DMS53 treated with DMSO at 0.1 percent for 48 hours (cell line): ENCODE data around the gene MAPK8IP3.
"Not testable (repeated sequence)": the region's sequence is repeated elsewhere in the genome, so short reads cannot be mapped to it uniquely, and the experiment has no call there.

Source experiments
- DNase-seq: peaks from one replicate; lab custom pipeline; 2025; ENCODE audit not compliant: unreplicated experiment; lab: John Stamatoyannopoulos, UW

MAPK8IP3 gene

DNA sequence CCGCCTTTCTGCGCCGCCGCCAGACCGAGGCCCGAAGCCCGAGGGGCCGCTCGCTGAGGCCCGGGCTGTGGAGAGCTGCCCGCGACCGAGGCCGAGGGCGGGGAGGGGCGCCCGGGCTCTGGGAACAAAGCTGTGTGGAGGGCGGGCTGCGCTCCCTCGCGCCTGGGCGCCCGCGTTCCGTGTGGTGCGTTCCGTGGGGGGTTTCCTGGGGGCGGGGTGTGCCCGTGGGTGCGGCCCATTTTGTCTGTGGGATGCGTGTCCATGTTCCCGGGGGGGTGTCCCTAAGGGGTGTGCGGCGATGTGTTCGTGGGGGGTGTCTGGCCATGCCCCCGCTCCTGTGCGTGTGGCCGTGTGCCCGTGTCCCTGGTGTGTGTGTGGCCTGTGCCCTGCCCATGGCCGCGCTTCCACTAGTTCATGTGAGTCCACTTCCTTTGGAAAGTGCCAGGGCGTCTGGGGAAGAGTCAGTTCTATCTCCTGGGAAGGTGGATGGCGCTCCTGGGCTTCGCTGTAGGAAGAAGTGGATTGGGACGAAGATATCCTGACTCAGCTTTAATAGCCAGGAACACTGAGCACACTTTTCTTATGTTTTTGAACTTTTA is 27.4 kb upstream of the MAPK8IP3 start:
- no peak for DNase-seq

DNA sequence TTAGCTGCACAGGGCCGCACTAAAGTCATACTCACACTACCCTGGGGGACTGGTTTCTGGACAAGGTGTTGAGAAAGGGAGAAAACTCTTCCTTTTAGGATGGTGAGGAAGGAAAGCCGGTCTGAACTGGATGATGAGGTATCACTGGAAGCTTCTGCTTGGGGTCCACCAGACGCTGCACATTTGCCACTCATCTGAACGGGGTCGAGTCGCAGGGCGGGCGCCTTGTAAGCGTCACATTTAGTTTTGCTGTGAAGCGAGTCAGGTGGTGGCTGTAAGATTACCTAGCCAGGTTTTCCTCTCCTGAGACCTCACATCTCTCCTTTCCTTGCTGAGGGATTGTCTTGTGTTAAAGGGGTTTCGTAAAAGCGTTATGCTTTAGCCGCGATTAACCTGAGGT is 25.6 kb upstream of the MAPK8IP3 start:
- DNase-seq = no peak

DNA sequence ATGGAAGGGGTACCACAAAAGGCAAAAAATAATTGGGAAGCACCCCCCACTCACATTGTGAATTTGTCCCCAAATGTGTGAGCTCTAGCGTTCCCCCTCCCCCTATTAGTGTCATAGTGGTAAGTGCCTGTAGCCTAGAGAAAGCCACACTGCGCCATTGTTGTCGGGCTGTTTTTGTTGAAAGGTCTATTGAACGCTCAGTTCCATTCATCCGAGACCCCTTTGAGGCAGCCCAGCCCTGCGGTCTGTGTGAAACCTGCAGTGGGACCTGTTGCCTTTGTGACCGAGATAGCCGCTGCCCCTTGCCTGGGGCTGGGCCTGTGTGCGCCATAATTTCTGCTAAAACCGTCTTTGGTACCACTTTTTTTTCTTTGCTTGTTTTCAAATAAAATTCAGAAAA is 25.0 kb upstream of the MAPK8IP3 start:
- no peak for DNase-seq

DNA sequence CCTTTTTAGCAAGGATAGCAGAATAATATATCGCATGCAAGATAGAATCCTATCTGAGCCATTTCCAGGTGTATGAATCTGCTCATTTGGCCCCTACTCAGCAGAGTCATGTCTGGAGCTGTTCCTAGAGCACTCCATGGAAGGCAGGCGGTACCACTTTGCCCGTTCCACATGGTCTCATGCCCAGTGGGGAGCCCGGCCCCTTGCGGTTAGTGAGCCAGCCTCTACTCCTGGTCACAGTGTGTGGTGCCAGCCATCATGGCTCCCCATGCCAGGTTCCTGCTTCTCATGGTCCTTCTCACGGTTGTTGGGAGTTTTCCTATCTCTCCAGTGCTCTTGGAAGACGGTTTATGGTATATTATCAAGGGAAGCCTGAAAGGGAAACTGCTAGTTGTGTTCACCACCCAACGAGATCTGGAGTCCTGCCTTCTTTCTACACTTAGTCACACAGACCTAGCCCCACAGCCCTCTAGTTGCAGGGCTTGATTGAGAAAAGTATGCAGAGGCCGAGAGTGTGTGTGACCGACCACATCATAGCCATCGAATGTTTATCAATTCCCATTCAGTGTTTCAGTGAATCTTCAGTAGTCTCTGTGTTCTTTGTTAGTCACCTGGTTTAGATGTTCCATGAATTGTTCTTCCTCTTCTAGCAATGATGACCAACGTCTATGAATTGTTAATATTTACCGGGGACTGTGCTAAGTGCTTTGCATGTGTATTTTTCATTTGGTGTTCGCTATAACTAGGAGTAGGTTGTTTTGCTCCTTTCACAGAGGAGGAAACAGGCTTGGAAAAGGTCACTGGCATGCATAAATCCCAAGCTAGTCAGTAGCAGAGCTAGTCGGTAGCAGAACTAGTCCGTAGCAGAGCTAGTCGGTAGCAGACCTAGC is 18.3 kb upstream of the MAPK8IP3 start:
- DNase-seq = no peak

DNA sequence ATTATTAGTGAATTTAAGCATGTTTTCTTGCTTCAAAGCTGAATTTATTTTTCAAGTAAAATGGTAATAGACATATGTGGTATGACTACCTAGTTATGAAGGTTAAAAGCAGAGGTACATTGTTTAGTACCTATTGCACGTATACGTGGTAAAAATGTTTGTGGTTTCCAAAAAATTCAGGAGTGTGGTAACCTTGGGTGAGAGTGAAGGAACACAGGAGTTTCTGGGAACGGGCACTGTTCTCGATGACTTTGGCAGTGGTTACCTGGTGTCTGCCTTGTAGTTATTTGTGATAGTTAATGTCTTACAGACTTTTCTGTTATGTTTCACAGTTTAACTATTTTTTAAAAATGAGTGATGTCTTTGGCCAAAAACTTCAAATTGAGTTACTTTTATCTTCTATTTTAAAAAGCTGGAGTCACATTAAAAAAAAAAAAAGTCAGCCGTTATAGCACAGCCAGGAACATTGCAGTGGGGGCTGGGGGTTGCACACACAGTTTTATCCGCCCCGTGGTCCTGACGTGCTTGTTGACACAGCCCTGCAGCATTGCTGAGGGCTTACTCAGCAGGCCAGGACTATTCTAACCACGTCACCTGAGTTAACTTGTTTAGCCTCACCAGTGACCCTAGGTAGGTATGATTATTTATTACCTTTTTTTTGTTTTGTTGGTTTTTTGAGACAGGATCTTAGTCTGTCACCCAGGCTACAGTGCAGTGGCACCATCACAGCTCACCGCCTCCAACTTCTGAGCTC is 17.0 kb upstream of the MAPK8IP3 start:
- DNase-seq = no peak

DNA sequence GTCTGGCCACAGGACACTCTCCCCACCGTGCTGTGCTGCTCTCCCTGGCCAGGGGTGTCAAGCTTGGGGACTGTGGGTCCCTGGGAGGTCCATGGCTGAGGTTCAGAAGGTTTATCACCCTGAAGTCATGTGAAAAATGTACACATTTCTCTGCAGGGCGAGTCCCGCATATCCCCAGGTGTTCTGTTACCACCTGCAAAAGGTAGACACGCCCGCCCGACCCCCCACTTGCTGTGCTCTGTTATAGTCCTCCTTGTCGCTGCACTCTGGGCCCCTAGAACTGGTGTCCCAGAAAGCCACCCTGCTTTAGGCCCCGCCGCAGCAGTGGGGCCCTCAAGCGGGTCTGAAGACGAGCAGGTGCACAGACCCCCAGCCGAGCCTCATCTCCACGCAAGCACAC is 16.1 kb upstream of the MAPK8IP3 start:
- DNase-seq = no peak

DNA sequence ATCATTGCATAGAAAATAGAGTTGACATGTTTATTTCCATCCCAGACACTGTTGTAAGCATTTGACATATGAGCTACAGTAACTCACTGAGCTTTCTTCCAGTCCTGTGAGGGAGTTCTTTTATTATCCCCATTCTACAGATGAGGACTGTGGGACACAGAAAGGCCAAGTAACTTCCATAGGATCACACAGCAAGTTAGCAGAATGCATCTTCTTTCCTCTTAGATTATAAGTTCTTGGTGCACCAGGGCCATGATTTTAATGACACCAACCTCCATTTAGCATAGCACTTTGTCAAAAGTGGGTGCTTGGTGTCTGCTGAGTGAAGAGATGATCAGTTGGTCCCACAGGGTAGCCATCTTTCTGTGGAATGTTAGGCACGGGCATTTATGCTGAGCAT is 15.2 kb upstream of the MAPK8IP3 start:
- no peak for DNase-seq

DNA sequence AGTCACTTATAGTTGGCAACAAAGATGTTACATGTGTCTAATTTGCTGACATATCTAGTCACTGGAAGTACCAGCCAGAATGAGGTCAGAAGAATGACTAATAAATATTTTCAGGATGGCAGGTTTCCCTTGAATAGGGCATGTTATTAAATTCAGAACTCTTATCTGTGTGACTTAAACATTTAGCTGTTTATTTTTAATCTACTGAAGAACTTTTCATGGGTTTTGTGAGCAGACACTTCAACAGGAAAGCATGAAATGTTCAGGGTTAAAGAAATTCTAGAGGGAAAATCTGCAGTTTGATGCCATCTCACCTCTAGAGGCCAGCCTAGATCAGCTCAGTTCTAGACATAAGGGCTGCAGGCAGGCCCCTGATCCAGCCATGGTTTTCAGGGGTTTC is 14.7 kb upstream of the MAPK8IP3 start:
- no peak for DNase-seq

DNA sequence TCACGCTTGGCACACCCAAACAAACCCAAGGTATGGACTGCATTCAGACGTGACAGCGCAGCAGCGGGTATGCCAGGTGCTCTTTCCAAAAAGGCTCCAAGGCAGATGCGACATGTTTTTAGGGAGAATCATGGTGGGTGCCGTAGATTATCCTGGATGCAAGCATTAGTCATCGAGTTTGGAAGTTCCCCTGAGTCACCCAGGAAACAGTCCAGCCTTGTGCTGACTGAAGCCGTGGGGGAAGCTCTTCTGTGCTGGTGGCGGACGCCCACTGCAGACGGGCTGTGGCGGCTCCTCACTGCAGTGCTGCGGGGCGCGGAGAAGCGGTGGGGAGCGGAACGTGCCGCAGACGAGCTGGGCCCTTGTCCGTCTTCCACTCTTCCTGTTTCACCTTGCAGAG is 14.0 kb upstream of the MAPK8IP3 start:
- no peak for DNase-seq

DNA sequence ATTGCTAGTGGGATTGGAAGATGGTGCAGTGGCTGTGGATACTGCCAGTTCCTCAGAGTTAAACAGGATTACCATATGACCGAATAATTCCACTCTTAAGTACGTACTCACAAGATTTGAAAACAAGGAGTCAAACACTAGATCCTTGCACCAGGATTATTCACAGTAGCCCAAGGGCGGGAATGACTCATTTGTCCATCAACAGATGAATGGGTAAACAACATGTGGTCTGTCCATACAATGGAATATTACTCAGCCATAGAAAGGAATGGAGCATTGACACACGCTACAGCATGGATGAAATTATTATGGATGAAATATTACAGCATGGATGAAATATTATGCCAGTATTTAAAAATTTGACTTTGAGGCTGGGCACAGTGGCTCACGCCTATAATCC is 9.1 kb upstream of the MAPK8IP3 start:
- no peak for DNase-seq

DNA sequence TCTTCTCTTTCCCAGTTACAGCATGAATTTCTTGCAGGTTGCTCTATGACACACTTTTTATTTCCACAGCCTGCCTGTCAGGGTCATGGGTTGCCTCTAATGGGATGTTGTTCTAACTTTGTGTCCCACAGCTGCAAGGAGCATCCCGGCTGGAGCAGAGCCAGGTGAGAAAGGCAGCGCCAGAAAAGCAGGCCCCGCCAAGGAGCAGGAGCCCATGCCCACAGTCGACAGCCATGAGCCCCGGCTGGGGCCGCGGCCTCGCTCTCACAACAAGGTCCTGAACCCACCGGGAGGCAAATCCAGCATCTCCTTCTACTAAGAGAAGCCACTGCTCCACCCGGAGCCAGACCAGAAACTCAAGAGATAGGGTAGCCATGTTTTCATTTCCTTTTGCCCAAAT is 7.3 kb upstream of the MAPK8IP3 start:
- DNase-seq = no peak

DNA sequence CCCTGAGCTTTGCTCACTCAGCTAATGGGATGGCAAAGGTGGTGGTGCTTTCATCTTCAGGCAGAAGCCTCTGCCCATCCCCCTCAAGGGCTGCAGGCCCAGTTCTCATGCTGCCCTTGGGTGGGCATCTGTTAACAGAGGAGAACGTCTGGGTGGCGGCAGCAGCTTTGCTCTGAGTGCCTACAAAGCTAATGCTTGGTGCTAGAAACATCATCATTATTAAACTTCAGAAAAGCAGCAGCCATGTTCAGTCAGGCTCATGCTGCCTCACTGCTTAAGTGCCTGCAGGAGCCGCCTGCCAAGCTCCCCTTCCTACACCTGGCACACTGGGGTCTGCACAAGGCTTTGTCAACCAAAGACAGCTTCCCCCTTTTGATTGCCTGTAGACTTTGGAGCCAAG is 5.7 kb upstream of the MAPK8IP3 start:
- DNase-seq = no peak

DNA sequence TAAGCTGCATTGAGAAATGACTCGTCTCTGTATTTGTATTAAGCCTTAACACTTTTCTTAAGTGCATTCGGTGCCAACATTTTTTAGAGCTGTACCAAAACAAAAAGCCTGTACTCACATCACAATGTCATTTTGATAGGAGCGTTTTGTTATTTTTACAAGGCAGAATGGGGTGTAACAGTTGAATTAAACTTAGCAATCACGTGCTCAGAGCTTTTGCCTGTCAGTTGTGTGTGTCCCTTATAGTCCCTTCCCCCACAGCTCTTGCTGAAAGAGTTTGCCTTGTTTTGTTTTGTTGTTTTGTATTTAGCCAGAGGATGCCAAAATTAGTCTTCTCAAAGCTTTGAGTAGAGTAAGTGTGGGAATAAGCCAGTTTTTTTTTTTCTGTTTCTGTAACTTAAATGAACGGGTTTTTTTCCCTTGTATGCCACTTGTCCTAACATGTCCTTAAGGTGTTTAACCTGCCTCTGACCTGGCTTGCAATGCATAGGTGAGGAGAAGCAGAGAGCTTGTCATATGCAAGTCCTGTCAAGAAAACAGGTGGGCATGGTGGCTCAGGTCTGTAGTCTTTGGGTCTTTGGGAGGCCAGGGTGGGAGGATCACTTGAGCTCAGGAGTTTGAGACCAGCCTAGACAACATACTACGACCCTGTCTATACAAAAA is 4.6 kb upstream of the MAPK8IP3 start:
- no peak for DNase-seq

DNA sequence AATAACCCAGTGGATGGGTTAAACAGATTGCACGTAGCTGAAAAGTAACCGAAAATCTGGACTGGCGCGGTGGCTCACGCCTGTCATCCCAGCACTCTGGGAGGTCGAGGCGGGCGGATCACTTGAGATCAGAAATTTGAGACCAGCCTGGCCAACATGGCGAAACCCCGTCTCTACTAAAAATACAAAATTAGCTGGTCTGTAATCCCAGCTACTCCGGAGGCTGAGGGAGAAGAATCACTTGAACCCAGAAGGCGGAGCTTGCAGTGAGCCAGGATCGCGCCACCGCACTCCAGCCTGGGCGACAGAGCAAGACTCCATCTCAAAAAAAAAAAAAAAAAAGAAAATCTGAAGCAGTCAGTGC is 689 bp upstream of the MAPK8IP3 start:
- not testable (repeated sequence) for DNase-seq

DNA sequence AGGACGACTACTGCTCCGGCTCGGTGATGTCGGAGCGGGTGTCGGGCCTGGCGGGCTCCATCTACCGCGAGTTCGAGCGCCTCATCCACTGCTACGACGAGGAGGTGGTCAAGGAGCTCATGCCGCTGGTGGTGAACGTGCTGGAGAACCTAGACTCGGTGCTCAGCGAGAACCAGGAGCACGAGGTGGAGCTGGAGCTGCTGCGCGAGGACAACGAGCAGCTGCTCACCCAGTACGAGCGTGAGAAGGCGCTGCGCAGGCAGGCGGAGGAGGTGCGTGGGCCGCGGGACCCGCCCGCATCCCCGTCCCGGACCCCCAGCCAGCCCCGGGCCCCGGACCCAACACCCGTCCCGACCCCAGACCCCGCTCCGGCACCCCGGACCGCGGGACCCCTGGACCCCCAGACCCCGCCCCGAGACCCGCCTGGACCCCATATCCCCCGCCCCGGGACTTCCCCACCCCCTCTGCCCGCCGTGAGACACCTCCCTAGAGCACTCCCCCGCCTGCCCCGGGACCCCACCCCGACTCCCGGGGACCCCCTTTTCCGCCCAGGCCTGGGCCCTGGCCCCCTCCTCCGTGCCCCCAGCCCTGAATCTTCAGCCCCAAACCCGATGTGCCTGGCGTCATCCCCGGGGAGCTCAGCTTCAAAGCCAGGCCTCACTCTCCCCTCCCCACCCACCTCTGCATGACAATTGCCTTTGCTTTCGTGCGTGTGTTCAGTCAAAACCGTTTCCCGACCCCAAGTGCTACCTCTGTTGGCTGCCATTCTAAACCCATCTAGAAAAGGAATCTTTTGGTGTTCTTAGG is 594 bp downstream of the MAPK8IP3 start:
- no peak for DNase-seq

DNA sequence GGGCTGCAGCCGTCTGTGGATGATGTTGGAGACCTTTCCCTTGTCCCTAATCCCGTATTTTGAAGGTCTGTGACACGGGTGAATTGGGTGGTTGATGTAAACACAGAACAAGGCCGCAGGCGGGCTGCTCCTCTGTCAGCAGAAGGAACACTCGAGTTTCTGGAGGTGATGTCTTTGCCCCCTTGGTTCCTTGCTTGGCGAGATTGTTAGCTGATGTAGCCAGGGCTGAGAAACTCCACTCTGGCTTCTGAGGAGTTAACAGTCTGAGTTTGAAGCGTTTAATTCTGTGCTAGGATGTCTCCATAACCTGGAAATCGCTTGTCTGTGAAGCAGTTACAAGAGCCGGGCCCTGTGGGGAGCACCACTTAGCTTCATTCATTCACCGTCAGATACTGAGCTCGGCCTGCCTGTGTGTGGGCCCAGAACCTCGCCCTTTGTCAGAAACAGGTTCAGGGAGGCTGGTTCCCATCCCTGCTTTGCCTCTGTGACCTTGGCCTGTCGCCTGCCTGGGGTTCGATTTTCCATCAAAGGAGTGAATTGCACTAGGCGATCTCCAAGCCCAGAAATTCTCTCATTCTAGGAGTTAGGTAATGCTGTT is 1.3 kb downstream of the MAPK8IP3 start:
- no peak for DNase-seq

DNA sequence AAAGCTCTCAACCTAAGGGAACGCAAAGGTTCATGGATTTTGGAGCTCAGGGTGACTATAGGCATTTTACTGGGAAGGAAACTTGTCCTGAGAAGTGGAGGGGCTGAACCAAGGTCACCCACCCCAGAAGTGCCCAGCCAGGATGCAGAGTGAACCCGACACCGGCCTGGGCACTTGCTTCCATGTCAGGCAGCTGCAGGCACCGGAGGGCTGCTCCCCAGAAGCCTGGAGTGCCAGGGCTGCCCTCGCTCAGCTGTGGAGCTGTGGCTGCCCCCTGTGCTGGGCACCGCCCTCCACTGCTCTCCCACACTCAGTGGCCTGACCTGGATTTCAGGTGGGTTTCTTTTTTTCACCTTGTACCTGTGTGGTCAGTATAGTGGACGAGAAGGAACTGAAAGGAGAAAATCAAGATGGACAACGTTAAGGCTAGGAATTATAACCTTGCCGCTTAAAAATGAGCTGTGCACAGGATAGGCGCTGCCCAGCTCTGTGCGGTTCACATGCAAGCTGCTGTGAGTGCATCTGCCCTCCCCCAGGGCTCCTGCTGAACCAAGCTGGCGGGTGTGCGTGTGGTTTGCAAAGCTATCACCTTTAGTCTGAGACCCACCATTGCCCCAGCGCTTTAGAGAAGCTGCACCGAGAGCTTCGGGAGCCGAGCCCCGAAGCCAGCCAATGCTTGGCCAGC is 2.2 kb downstream of the MAPK8IP3 start:
- no peak for DNase-seq

DNA sequence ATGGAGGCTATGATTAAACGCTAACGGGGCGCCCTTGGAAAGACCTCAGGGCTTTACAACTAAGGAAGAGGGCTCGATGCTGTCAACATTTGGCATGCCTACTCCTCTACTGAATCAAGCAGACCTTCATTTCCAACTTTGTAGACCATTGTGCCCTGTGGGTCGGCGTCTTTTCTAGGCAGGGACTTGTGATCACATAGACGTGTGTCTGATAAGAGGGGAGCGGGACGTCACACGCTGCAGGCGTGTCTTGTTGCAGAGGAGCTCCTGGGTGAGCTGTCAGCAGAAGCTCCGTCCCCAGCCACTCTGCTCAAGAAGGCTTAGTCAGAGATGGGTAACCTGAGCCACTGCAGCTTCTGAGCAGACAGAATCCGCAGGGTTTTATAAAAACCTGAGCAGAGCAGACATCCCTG is 2.8 kb downstream of the MAPK8IP3 start:
- DNase-seq = no peak

DNA sequence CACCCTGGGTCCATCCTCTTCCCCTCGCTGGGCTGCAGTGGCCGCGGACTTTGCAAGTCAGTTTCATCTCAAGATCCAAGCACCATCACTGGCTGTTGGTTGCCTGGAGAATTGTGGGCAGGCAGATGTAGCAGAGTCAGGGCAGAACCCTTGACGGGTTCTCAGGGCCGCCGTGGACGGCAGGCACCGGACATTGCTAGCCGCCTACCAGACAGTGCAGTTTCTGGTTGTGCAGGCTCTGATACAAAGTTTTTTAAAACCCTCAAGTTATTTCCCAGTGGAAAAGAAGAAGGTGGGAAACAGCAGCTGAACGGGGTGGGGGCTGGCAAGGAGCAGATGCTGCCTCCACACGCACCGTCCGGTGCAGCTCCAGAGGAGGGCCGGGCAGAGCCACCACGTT is 3.4 kb downstream of the MAPK8IP3 start:
- DNase-seq = no peak
